Measurements from ENCODE around the gene OR56A1.
A peak's percentile ranks its signal among the peaks of the same experiment; 100 is the strongest.

- TF ChIP-seq CTCF (conservative IDR thresholded peaks at IDR 0.05; ENCODE audit: low read length) (peak; percentile 75), EZH2phosphoT487 (IDR thresholded peaks at IDR 0.05; ENCODE audit: borderline replicate concordance) (no peak)
These were observed 7.6 kb downstream of the OR56A1 start for GRCh38 chr11:6022956-6023355.
